Measurements from ENCODE around the gene CTSW. TPM values are rescaled to one million over a fixed set of nuclear protein-coding genes. Genes with fewer than 3 reads are reported as not detected.

CTSW gene
- polyA plus RNA-seq, 1 donor from 2014 or later, result not detected

DNA sequence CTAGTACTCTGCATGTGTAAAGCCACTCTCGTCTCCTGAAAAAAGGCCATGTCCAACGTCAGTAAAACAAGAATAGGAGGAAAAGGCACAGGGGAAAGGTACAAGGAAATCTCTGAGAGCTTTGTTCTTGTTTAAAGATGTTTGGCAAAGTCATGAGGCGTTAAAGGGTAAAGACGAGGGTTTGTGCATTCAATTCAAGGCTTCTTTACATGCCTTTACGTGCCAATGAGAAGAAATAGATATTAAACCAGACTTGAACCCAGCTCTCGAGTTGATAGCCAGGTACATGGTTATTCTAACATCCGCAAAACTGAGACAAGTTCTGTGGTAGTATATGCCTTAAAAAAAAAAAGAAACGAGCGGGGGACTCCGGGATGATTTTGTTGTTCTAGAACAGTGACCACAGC is 21.0 kb upstream of the CTSW start:
- H3K9me3 ChIP-seq (ENCODE audit: low read length), result no peaks in the 10 kb centered on the region
- H3K27me3 ChIP-seq (ENCODE audit: insufficient read depth, low read depth, low read length), result no peaks in the 10 kb centered on the region
- peaks cover 53% of the 10 kb centered on the region for H3K79me2 ChIP-seq (replicated peaks; ENCODE audit: insufficient read depth, low read length)
- H3K27ac ChIP-seq (ENCODE audit: low read length), result peak overlapping the region; percentile 99
- H3F3A ChIP-seq (ENCODE audit: insufficient read depth, low read length, poor library complexity, severe bottlenecking), result peaks cover 5% of the 10 kb centered on the region
- peak overlapping the region; percentile 91 for H3K9ac ChIP-seq (ENCODE audit: low read length)
- H3K4me2 ChIP-seq (ENCODE audit: low read length), result peak overlapping the region; percentile 91
- H3K36me3 ChIP-seq (ENCODE audit: insufficient read depth, low read length), result peaks cover 5% of the 10 kb centered on the region
- H4K20me1 ChIP-seq (ENCODE audit: insufficient read depth), result peaks cover 38% of the 10 kb centered on the region
- TF ChIP-seq RAD21 (conservative IDR thresholded peaks at IDR 0.05), result no peak
- TF ChIP-seq, protein P1, sequence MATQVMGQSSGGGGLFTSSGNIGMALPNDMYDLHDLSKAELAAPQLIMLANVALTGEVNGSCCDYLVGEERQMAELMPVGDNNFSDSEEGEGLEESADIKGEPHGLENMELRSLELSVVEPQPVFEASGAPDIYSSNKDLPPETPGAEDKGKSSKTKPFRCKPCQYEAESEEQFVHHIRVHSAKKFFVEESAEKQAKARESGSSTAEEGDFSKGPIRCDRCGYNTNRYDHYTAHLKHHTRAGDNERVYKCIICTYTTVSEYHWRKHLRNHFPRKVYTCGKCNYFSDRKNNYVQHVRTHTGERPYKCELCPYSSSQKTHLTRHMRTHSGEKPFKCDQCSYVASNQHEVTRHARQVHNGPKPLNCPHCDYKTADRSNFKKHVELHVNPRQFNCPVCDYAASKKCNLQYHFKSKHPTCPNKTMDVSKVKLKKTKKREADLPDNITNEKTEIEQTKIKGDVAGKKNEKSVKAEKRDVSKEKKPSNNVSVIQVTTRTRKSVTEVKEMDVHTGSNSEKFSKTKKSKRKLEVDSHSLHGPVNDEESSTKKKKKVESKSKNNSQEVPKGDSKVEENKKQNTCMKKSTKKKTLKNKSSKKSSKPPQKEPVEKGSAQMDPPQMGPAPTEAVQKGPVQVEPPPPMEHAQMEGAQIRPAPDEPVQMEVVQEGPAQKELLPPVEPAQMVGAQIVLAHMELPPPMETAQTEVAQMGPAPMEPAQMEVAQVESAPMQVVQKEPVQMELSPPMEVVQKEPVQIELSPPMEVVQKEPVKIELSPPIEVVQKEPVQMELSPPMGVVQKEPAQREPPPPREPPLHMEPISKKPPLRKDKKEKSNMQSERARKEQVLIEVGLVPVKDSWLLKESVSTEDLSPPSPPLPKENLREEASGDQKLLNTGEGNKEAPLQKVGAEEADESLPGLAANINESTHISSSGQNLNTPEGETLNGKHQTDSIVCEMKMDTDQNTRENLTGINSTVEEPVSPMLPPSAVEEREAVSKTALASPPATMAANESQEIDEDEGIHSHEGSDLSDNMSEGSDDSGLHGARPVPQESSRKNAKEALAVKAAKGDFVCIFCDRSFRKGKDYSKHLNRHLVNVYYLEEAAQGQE (IDR thresholded peaks at IDR 0.05; ENCODE audit: borderline replicate concordance), result peak; percentile 3
- TF ChIP-seq EP300 (conservative IDR thresholded peaks at IDR 0.05; ENCODE audit: poor library complexity, severe bottlenecking), result no peak
- TF ChIP-seq, protein P2, sequence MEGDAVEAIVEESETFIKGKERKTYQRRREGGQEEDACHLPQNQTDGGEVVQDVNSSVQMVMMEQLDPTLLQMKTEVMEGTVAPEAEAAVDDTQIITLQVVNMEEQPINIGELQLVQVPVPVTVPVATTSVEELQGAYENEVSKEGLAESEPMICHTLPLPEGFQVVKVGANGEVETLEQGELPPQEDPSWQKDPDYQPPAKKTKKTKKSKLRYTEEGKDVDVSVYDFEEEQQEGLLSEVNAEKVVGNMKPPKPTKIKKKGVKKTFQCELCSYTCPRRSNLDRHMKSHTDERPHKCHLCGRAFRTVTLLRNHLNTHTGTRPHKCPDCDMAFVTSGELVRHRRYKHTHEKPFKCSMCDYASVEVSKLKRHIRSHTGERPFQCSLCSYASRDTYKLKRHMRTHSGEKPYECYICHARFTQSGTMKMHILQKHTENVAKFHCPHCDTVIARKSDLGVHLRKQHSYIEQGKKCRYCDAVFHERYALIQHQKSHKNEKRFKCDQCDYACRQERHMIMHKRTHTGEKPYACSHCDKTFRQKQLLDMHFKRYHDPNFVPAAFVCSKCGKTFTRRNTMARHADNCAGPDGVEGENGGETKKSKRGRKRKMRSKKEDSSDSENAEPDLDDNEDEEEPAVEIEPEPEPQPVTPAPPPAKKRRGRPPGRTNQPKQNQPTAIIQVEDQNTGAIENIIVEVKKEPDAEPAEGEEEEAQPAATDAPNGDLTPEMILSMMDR (IDR thresholded peaks at IDR 0.05; ENCODE audit: poor library complexity, severe bottlenecking), result no peak
- TF ChIP-seq EZH2 (IDR thresholded peaks at IDR 0.05; ENCODE audit: borderline replicate concordance, insufficient read depth, low read length, poor library complexity, severe bottlenecking), result no peak
- no peak for TF ChIP-seq MXI1 (conservative IDR thresholded peaks at IDR 0.05; ENCODE audit: poor library complexity, severe bottlenecking)
- H2AFZ ChIP-seq (ENCODE audit: low read depth, low read length), result peak overlapping the region; percentile 16
- no peaks in the 10 kb centered on the region for H3K9me2 ChIP-seq (ENCODE audit: insufficient read depth, low read length)
- peak overlapping the region; percentile 100 for H3K4me3 ChIP-seq (ENCODE audit: low read length)

DNA sequence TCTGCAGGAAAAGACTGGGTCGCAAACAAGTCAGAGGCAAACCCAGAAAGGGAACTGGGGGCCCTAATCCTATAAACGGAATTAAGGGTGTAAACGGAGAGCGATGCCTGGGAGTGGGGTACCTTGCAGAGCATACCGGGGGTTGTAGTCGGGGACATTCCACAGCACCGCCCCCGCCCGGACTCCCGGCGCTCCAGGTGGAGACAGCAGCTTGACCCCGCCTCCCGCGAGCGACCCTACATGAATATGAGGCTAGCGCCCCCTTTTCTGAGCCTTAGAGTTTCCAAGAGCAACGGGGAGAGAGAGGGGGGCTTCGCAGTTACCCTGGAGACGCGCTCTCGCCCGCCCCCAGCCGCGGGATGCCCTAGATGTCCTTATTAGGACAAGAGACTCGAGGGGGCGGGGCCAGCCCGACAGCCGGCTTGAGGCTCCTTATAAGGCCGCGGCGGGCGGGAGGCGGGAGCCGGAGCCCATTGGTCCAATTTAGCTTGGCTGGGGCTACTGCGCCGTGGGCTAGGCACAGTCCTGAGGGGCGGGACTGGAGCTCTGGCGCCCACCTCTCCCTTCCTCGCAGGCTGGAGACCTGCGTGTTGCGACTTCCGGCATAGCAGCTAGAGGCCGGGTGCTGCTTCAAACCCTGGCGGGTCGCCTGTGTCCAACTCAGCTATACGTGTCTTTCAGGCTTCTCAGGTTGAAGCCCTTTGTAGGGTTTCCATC is 20.4 kb upstream of the CTSW start:
- H4K20me1 ChIP-seq (ENCODE audit: insufficient read depth), result peaks cover 32% of the 10 kb centered on the region
- H3K79me2 ChIP-seq (replicated peaks; ENCODE audit: insufficient read depth, low read length), result peaks cover 48% of the 10 kb centered on the region
- H3K9me3 ChIP-seq (ENCODE audit: low read length), result no peaks in the 10 kb centered on the region
- TF ChIP-seq SMC3 (conservative IDR thresholded peaks at IDR 0.05; ENCODE audit: poor library complexity) (no peak), EZH2 (IDR thresholded peaks at IDR 0.05; ENCODE audit: borderline replicate concordance, insufficient read depth, low read length, poor library complexity, severe bottlenecking) (no peak), MXI1 (conservative IDR thresholded peaks at IDR 0.05; ENCODE audit: poor library complexity, severe bottlenecking) (peak; percentile 82), EP300 (conservative IDR thresholded peaks at IDR 0.05; ENCODE audit: poor library complexity, severe bottlenecking) (peak; percentile 92), RAD21 (conservative IDR thresholded peaks at IDR 0.05) (no peak), POLR2AphosphoS5 (IDR thresholded peaks at IDR 0.05) (peak; percentile 99), TAF1 (IDR thresholded peaks at IDR 0.05; ENCODE audit: low read depth) (peak; percentile 66)
- TF ChIP-seq, protein P1 (IDR thresholded peaks at IDR 0.05; ENCODE audit: borderline replicate concordance), result no peak
- TF ChIP-seq, protein P2 (IDR thresholded peaks at IDR 0.05; ENCODE audit: poor library complexity, severe bottlenecking), result peak; percentile 73
- peak overlapping the region; percentile 98 for H3K9ac ChIP-seq (ENCODE audit: low read length)
- peak overlapping the region; percentile 95 for H3K4me2 ChIP-seq (ENCODE audit: low read length)
- H3K27me3 ChIP-seq (ENCODE audit: insufficient read depth, low read depth, low read length), result no peaks in the 10 kb centered on the region
- peak overlapping the region; percentile 100 for H3K27ac ChIP-seq (ENCODE audit: low read length)
- H3K4me3 ChIP-seq (ENCODE audit: low read length), result peak overlapping the region; percentile 100
- H3K9me2 ChIP-seq (ENCODE audit: insufficient read depth, low read length), result no peaks in the 10 kb centered on the region
- peaks cover 5% of the 10 kb centered on the region for H3F3A ChIP-seq (ENCODE audit: insufficient read depth, low read length, poor library complexity, severe bottlenecking)
- H3K36me3 ChIP-seq (ENCODE audit: insufficient read depth, low read length), result peaks cover 2% of the 10 kb centered on the region
- no peak overlapping the region for H2AFZ ChIP-seq (ENCODE audit: low read depth, low read length)

Data from neural cell (in vitro differentiated cells).